H7 (cell line): ENCODE results near the gene KPNA5. TPM values are rescaled to one million over a fixed set of nuclear protein-coding genes. Genes with fewer than 3 reads are reported as not detected.
"Not testable (repeated sequence)": the region's sequence is repeated elsewhere in the genome, so short reads cannot be mapped to it uniquely, and the experiment has no call there.

ENCODE experiments used
- DNase-seq: peaks from one replicate; pipeline ENCODE4 v3.0.0; 2012
- H3K27me3 ChIP-seq: 2 replicates; pipeline ENCODE4 v1.6.0; 2011; ENCODE audit warnings: mild to moderate bottlenecking, low read length; ENCODE audit not compliant: control insufficient read depth, insufficient read depth
- H3K36me3 ChIP-seq: replicated peaks from 2 replicates; pipeline ENCODE4 v1.5.1; 2011; ENCODE audit warnings: low read length; ENCODE audit not compliant: control insufficient read depth, insufficient read depth
- H3K4me3 ChIP-seq: 2 replicates; pipeline ENCODE4 v1.5.1; 2011; ENCODE audit warnings: low read depth, mild to moderate bottlenecking, control low read depth, low read length, moderate library complexity; ENCODE audit not compliant: insufficient read depth
- total RNA-seq: library from RNA; depleted of rRNA; stranded (reverse); fragments of >200 nt; shearing (Covaris generic); gene quantifications from 2 replicates; pipeline ENCODE4 v1.2.3, GENCODE V29; 2014

The KPNA5 gene
- total RNA-seq, 1 experiment from 2014 or later: 8.6 TPM

GRCh38 chr6:116740486-116740885 is 59.5 kb downstream of the KPNA5 start:
- not testable (repeated sequence) for H3K36me3 ChIP-seq, DNase-seq, H3K27me3 ChIP-seq

GRCh38 chr6:116741571-116741970 is 60.6 kb downstream of the KPNA5 start:
- no peak for DNase-seq
- H3K27me3 ChIP-seq: no peaks in the 10 kb centered on the region
- H3K4me3 ChIP-seq: no peak overlapping the region
- no peaks in the 10 kb centered on the region for H3K36me3 ChIP-seq

More at GRCh38 chr6:116740486-116740885, 59.5 kb downstream of the KPNA5 start:
- H3K4me3 ChIP-seq: not testable (repeated sequence)

- Histone ChIP-seq H3K4me3 (no peak overlapping the region), H3K36me3 (no peaks in the 10 kb centered on the region), H3K27me3 (no peaks in the 10 kb centered on the region)
- DNase-seq: no peak
Observed at GRCh38 chr6:116745176-116745575, 64.2 kb downstream of the KPNA5 start.

GRCh38 chr6:116761779-116762178 is 80.8 kb downstream of the KPNA5 start:
- Histone ChIP-seq H3K4me3 (no peak overlapping the region), H3K36me3 (no peaks in the 10 kb centered on the region), H3K27me3 (peaks cover 32% of the 10 kb centered on the region)
- peak; percentile 14 for DNase-seq

- Histone ChIP-seq H3K4me3 (no peak overlapping the region), H3K36me3 (no peaks in the 10 kb centered on the region), H3K27me3 (peaks cover 35% of the 10 kb centered on the region)
- DNase-seq: no peak
Observed at GRCh38 chr6:116762235-116762634, 81.2 kb downstream of the KPNA5 start.

DNA sequence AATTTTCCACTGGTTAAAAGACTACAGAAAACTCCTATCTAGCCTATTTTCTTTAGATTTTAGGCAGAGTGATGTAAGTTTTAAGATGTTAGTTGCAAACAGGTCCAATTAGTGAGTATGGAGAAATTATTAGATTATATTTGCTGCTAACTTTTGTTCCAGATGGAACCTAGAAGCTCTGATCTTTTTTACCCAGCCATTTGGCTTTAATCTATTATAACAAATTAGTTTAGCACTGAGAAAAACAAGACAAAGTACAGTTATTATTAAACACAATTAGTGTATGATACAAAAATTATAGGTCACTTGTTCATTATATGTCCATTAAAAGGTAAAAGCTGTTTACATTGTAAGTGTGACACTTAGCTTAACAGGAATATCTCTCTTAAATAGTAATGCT is 82.0 kb downstream of the KPNA5 start:
- Histone ChIP-seq H3K36me3 (no peaks in the 10 kb centered on the region), H3K4me3 (no peak overlapping the region), H3K27me3 (peaks cover 35% of the 10 kb centered on the region)
- no peak for DNase-seq

DNA sequence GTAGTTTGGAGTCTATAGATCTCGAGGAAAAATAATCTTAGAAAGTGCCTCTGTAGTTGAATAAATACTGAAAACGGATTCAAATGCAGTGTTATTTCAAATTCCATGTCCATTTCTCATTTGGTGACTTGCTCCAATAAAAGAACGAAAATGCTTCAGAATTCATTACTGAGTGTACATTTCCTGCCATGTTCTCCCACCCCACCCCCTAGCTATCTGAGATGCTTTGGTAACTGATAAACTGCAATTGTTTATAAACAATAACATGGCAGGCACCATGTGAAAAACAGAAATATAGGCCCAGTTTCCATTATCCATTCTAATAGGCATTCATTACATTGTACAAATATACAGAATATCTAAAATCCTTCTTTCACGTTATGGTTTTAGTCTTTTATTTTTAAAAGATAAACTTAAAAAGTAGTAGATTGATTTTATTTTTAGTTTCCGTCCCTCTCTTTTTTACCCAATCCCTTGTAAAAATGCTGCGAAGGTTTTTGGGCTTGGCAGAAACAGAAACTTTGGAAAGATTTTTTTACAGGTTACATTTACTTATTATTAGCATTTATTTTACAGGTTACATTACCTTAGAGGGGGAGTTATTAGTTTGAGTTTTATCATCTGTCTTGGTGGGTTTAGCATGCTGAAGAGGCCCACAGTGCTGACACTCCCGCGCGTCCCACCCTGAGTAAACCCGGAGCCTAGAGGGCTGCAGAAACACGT is 83.1 kb downstream of the KPNA5 start:
- Histone ChIP-seq H3K36me3 (no peaks in the 10 kb centered on the region), H3K27me3 (peaks cover 35% of the 10 kb centered on the region), H3K4me3 (peak overlapping the region; percentile 56)
- DNase-seq: no peak

- Histone ChIP-seq H3K36me3 (no peaks in the 10 kb centered on the region), H3K27me3 (peaks cover 35% of the 10 kb centered on the region), H3K4me3 (peak overlapping the region; percentile 56)
- peak; percentile 68 for DNase-seq
Observed at GRCh38 chr6:116764629-116764960, 83.6 kb downstream of the KPNA5 start.

DNA sequence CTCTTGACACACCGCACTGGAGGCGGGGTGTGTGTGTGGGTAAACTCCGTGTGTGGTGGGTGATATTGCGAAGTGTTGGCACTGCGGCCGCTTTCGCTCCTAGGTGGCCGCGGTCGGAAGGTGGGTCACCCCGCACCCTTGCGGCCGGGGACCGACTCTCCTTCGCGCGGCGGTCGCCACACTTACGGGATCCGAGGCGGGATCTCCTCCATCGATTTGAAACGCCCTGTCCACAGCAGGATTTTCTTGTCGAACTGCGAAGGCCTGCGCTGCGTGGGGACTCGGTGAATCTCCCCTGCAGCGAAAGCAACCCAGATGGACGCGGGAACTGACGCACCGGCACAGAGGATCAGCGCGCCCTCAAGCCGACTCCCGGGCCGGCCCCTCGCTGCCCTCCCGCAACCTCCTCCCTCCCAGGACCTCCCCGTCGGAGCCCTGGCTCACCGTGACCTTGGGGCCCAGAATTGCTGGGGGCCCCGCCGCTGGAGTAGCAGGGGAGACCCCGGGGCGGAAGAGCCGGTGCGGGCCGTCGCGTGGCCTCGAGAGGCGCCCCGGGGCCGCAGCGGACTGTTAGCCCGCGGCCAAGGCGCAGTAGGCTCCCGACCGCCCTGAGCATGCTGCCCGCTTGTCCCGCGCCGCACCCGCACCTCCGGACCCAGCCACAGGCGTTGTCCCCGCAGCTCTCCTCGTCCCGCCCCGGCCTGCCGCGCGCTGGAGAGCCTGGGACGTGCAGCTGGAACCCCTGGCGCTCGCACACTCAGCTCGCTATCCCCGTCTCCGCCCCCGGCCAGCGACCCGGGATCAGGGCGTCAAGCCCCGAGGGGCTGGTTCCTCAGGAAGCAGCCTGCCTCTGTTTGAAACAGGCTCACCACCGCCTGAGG is 84.2 kb downstream of the KPNA5 start, which contains the start of gene FAM162B:
TSS of gene FAM162B (minus strand) at position 759 of the 881 bp plus-strand sequence. CDS start at position 616, 143 bp downstream.
- H3K4me3 ChIP-seq: peak within 1 kb of the TSS; percentile 56
- H3K27me3 ChIP-seq: peaks cover 35% of the 10 kb centered on the region

GRCh38 chr6:116766506-116767176 is 85.6 kb downstream of the KPNA5 start:
- no peaks in the 10 kb centered on the region for H3K36me3 ChIP-seq
- DNase-seq: no peak
- no peak overlapping the region for H3K4me3 ChIP-seq
- H3K27me3 ChIP-seq: peaks cover 35% of the 10 kb centered on the region

More for the DNA sequence above, 84.2 kb downstream of the KPNA5 start, which contains the start of gene FAM162B:
- peak; percentile 82 for DNase-seq
- H3K36me3 ChIP-seq: no peaks in the 10 kb centered on the region

DNA sequence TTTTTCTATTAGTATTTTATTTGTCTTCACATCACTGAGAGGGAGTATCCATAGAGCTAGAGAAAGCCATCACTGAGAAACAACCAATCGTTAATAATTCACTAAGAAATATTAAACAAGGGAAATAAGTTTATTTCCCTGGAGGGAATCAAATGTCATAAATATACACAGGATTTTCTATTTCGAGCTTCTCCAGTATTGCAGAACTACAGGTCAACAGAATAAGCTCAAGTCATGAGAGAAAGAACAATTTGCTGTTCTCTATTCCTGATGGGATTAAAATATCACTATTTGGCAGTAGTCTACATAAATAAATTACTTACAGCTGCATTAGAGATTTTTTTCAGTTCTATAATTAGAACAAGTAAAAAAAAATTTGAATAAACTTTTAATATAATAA is 86.7 kb downstream of the KPNA5 start:
- Histone ChIP-seq H3K36me3 (no peaks in the 10 kb centered on the region), H3K4me3 (no peak overlapping the region), H3K27me3 (peaks cover 35% of the 10 kb centered on the region)
- no peak for DNase-seq

DNA sequence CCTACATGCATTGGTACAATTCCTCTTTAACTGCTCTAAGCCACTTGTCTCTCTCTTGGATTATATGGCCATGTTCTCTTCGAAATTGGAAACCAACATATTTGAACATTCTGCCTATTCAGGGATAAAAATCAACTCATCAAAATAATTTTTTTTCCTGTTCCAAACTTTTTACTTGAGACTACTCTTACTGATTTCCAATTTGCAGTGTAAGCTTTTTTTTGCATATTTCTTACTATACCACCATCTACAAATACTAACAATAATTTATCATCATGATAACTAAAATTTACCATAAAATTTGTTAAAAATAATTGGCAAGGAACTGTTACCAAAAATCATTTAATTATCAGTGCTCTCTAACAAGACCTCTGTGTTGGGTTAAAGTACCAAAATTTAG is 91.4 kb downstream of the KPNA5 start:
- Histone ChIP-seq H3K4me3 (no peak overlapping the region), H3K36me3 (no peaks in the 10 kb centered on the region), H3K27me3 (no peaks in the 10 kb centered on the region)
- DNase-seq: no peak

- Histone ChIP-seq H3K27me3 (no peaks in the 10 kb centered on the region), H3K4me3 (no peak overlapping the region), H3K36me3 (no peaks in the 10 kb centered on the region)
- DNase-seq: no peak
Observed at GRCh38 chr6:116773886-116774285, 92.9 kb downstream of the KPNA5 start.

DNA sequence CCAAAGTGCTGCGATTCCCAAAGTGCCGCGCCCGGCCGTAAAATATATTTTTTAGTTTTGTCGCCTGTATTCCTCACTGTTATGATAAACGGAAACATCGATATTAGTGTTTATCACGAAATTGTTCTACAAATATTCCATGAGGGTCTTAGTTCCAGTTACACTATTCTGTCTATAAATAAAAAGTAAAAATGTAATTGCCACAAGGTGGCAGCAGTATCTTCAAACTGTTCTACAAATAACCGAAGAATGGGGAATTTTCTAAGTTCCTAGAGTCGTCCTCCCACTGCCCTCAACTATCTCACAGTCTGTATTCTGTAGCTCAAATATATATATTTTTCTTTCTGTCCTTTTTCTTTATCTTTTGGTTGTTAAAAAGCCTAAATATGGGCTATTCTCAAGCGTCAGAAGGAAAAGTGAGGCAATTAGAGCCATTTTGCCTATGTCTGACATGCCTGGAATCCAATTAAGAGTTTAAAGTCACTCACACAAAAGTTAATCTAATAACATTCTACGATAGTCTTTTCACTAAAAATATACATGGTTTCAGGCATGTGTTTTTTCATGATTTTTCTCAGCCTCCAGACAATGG is 98.7 kb downstream of the KPNA5 start:
- no peak overlapping the region for H3K4me3 ChIP-seq
- no peaks in the 10 kb centered on the region for H3K27me3 ChIP-seq
- DNase-seq: peak; percentile 26
- H3K36me3 ChIP-seq: no peaks in the 10 kb centered on the region
